HG03095 (cell line): ENCODE results near the gene CHPT1.
"Not testable (repeated sequence)": the region's sequence is repeated elsewhere in the genome, so short reads cannot be mapped to it uniquely, and the experiment has no call there.

Experiments used
- ATAC-seq: cut with Tn5 transposase; IDR thresholded peaks from one replicate; pipeline ENCODE4 v1.9.1; 2021; ENCODE audit warnings: moderate library complexity; ENCODE audit not compliant: unreplicated experiment

Gene CHPT1

GRCh38 chr12:101719566-101719965, 22.1 kb downstream of the CHPT1 start:
- ATAC-seq: no peak

- ATAC-seq: no peak
Observed at GRCh38 chr12:101720118-101720517, 22.7 kb downstream of the CHPT1 start.

- ATAC-seq: no peak
Observed at GRCh38 chr12:101722392-101722791, 25.0 kb downstream of the CHPT1 start.

GRCh38 chr12:101727098-101727497, 29.7 kb downstream of the CHPT1 start:
- no peak for ATAC-seq

GRCh38 chr12:101729842-101730241, 32.4 kb downstream of the CHPT1 start:
- ATAC-seq: no peak

GRCh38 chr12:101732318-101732717, 34.9 kb downstream of the CHPT1 start:
- no peak for ATAC-seq

- no peak for ATAC-seq
Observed at GRCh38 chr12:101733166-101733565, 35.7 kb downstream of the CHPT1 start.

GRCh38 chr12:101734482-101734881, 37.0 kb downstream of the CHPT1 start:
- not testable (repeated sequence) for ATAC-seq

- ATAC-seq: no peak
Observed at GRCh38 chr12:101737476-101737875, 40.0 kb downstream of the CHPT1 start.

- no peak for ATAC-seq
Observed at GRCh38 chr12:101738920-101739665, 41.7 kb downstream of the CHPT1 start, which contains the start of gene SYCP3. SYCP3 (minus strand) TSS chr12:101739462; CDS start chr12:101737935, 1,527 bp downstream.

GRCh38 chr12:101740566-101740965, 43.1 kb downstream of the CHPT1 start:
- no peak for ATAC-seq

GRCh38 chr12:101740980-101741379, 43.5 kb downstream of the CHPT1 start:
- no peak for ATAC-seq

GRCh38 chr12:101743242-101743641, 45.8 kb downstream of the CHPT1 start:
- ATAC-seq: no peak

GRCh38 chr12:101743724-101744472, 46.5 kb downstream of the CHPT1 start:
- ATAC-seq: peak; percentile 97

- no peak for ATAC-seq
Observed at GRCh38 chr12:101745481-101745880, 48.0 kb downstream of the CHPT1 start.

GRCh38 chr12:101746196-101746595, 48.8 kb downstream of the CHPT1 start:
- ATAC-seq: no peak

- ATAC-seq: no peak
Observed at GRCh38 chr12:101746661-101747060, 49.2 kb downstream of the CHPT1 start.

GRCh38 chr12:101747697-101748096, 50.3 kb downstream of the CHPT1 start:
- ATAC-seq: no peak

GRCh38 chr12:101748907-101749306, 51.5 kb downstream of the CHPT1 start:
- ATAC-seq: no peak

- no peak for ATAC-seq
Observed at GRCh38 chr12:101749657-101750056, 52.2 kb downstream of the CHPT1 start.

GRCh38 chr12:101750152-101750551, 52.7 kb downstream of the CHPT1 start:
- no peak for ATAC-seq

- peak; percentile 57 for ATAC-seq
Observed at GRCh38 chr12:101759396-101760047, 62.1 kb downstream of the CHPT1 start.
